HG03095 (cell line): ENCODE results near the gene LCORL.
"Not testable (repeated sequence)": the region's sequence is repeated elsewhere in the genome, so short reads cannot be mapped to it uniquely, and the experiment has no call there.

Experiments
- ATAC-seq: cut with Tn5 transposase; IDR thresholded peaks from one replicate; pipeline ENCODE4 v1.9.1; 2021; ENCODE audit warnings: moderate library complexity; ENCODE audit not compliant: unreplicated experiment

Gene LCORL

GRCh38 chr4:18021720-18022571 is at the start of gene LCORL:
TSS of gene LCORL (minus strand) at chr4:18021755. CDS start at chr4:18021751, 4 bp downstream.
- ATAC-seq, result peak; percentile 73

GRCh38 chr4:18069810-18070209 is 48.3 kb upstream of the LCORL start:
- ATAC-seq, result no peak

- ATAC-seq, result no peak
Observed at GRCh38 chr4:18067031-18067430, 45.5 kb upstream of the LCORL start.

- ATAC-seq, result no peak
Observed at GRCh38 chr4:18063079-18063478, 41.5 kb upstream of the LCORL start.

- ATAC-seq, result peak; percentile 71
Observed at GRCh38 chr4:18057821-18058533, 36.4 kb upstream of the LCORL start.

- no peak for ATAC-seq
Observed at GRCh38 chr4:18056030-18056429, 34.5 kb upstream of the LCORL start.

- ATAC-seq, result no peak
Observed at GRCh38 chr4:18052158-18052557, 30.6 kb upstream of the LCORL start.

GRCh38 chr4:18051281-18051680 is 29.7 kb upstream of the LCORL start:
- no peak for ATAC-seq

GRCh38 chr4:18050448-18050847 is 28.9 kb upstream of the LCORL start:
- no peak for ATAC-seq

- no peak for ATAC-seq
Observed at GRCh38 chr4:18049446-18049845, 27.9 kb upstream of the LCORL start.

GRCh38 chr4:18042754-18043153 is 21.2 kb upstream of the LCORL start:
- no peak for ATAC-seq

- ATAC-seq, result no peak
Observed at GRCh38 chr4:18042012-18042411, 20.5 kb upstream of the LCORL start.

GRCh38 chr4:18041114-18041513 is 19.6 kb upstream of the LCORL start:
- ATAC-seq, result no peak

- ATAC-seq, result no peak
Observed at GRCh38 chr4:18039113-18039512, 17.6 kb upstream of the LCORL start.

- ATAC-seq, result not testable (repeated sequence)
Observed at GRCh38 chr4:18036369-18036768, 14.8 kb upstream of the LCORL start.

GRCh38 chr4:18034099-18034498 is 12.5 kb upstream of the LCORL start:
- ATAC-seq, result no peak

GRCh38 chr4:18033111-18034085 is 11.8 kb upstream of the LCORL start:
- ATAC-seq, result no peak

- ATAC-seq, result no peak
Observed at GRCh38 chr4:18025288-18025687, 3.7 kb upstream of the LCORL start.

GRCh38 chr4:18022572-18023050 is 1.1 kb upstream of the LCORL start:
- ATAC-seq, result no peak

- ATAC-seq, result peak; percentile 4
Observed at GRCh38 chr4:18021470-18021719, 160 bp downstream of the LCORL start.
